GM23338 (cell line): Measurements from ENCODE around the gene DNAH17. TPM values are rescaled to one million over a fixed set of nuclear protein-coding genes. Genes with fewer than 3 reads are reported as not detected.
A peak's percentile ranks its signal among the peaks of the same experiment; 100 is the strongest.

Experiments
- ATAC-seq: fragments of 200-7000 bp; cut with Tn5 transposase; 3 replicates; pipeline ENCODE4 v1.9.1; 2020
- DNase-seq: peaks from one replicate; pipeline ENCODE4 v3.0.0-alpha.2; 2015; ENCODE audit warnings: low spot score
- H2AFZ ChIP-seq: fragments of 200-600 bp; sonication (generic); 2 replicates; pipeline ENCODE4 v1.8.0; 2016; ENCODE audit warnings: antibody characterized with exemption, mild to moderate bottlenecking, moderate library complexity
- H3F3A ChIP-seq: fragments of 200-600 bp; sonication (generic); replicated peaks from 2 replicates; pipeline ENCODE4 v1.8.0; 2017; ENCODE audit warnings: antibody characterized with exemption, mixed run types, low read depth
- H3K27ac ChIP-seq: fragments of 200-600 bp; sonication (generic); 2 replicates; pipeline ENCODE4 v1.6.1; 2016; ENCODE audit warnings: low read depth
- H3K27me3 ChIP-seq: fragments of 200-600 bp; sonication (generic); 2 replicates; pipeline ENCODE4 v1.8.0; 2016; ENCODE audit warnings: mild to moderate bottlenecking, mixed run types, moderate library complexity; ENCODE audit not compliant: insufficient read depth
- H3K36me3 ChIP-seq: fragments of 200-600 bp; sonication (generic); 2 replicates; pipeline ENCODE4 v1.8.0; 2016; ENCODE audit warnings: mild to moderate bottlenecking; ENCODE audit not compliant: insufficient read depth
- H3K4me1 ChIP-seq: fragments of 200-600 bp; sonication (generic); 2 replicates; pipeline ENCODE4 v1.8.0; 2016; ENCODE audit warnings: mild to moderate bottlenecking, moderate library complexity; ENCODE audit not compliant: insufficient read depth
- H3K4me2 ChIP-seq: fragments of 200-600 bp; sonication (generic); 2 replicates; pipeline ENCODE4 v1.7.1; 2017; ENCODE audit warnings: mixed run types
- H3K4me3 ChIP-seq: fragments of 200-600 bp; sonication (generic); 2 replicates; pipeline ENCODE4 v1.6.1; 2016; ENCODE audit warnings: mixed run types
- H3K79me2 ChIP-seq: fragments of 200-600 bp; sonication (generic); replicated peaks from 2 replicates; pipeline ENCODE4 v1.8.0; 2017; ENCODE audit warnings: mild to moderate bottlenecking; ENCODE audit not compliant: insufficient read depth
- H3K9me2 ChIP-seq: fragments of 200-600 bp; sonication (generic); 2 replicates; pipeline ENCODE4 v1.8.0; 2017; ENCODE audit not compliant: insufficient read depth
- H4K20me1 ChIP-seq: fragments of 200-600 bp; sonication (generic); replicated peaks from 2 replicates; pipeline ENCODE4 v1.8.0; 2017; ENCODE audit warnings: mild to moderate bottlenecking; ENCODE audit not compliant: insufficient read depth
- H3K27ac Mint-ChIP-seq: 2 replicates; pipeline ENCODE4 v1.8.0; 2020; ENCODE audit warnings: inconsistent platforms, mild to moderate bottlenecking, moderate library complexity, mixed read lengths
- H3K27me3 Mint-ChIP-seq: 3 replicates; pipeline ENCODE4 v1.8.0; 2022; ENCODE audit warnings: low read depth, mild to moderate bottlenecking, moderate library complexity, mixed read lengths, inconsistent platforms; ENCODE audit not compliant: insufficient read depth, poor library complexity
- H3K36me3 Mint-ChIP-seq: 3 replicates; pipeline ENCODE4 v1.8.0; 2021; ENCODE audit warnings: low read depth, mild to moderate bottlenecking, inconsistent platforms, moderate library complexity, mixed read lengths
- H3K4me1 Mint-ChIP-seq: 3 replicates; pipeline ENCODE4 v1.8.0; 2020; ENCODE audit warnings: mild to moderate bottlenecking, inconsistent platforms, mixed read lengths
- H3K4me3 Mint-ChIP-seq: 3 replicates; pipeline ENCODE4 v1.8.0; 2021; ENCODE audit warnings: moderate library complexity, mild to moderate bottlenecking, inconsistent platforms, mixed read lengths
- H3K9me3 Mint-ChIP-seq: 3 replicates; pipeline ENCODE4 v1.8.0; 2020; ENCODE audit warnings: moderate library complexity, mild to moderate bottlenecking, inconsistent platforms, mixed read lengths
- CREB1 ChIP-seq: fragments of 250-450 bp; sonication (Bioruptor Pico); IDR thresholded peaks from 2 replicates; pipeline ENCODE4 v1.5.0; 2020; ENCODE audit warnings: low read depth, mild to moderate bottlenecking, moderate library complexity
- CTCF ChIP-seq, 2 experiments: fragments of 200-600 bp in 1 of 2; sonication (generic) in 1 of 2; conservative IDR thresholded peaks; 2 replicates each; pipeline versions ENCODE4 v1.5.1 to v1.6.1; 2016 to 2017; ENCODE audit warnings: antibody characterized with exemption in 2 of 2, low read depth in 2 of 2, mild to moderate bottlenecking in 2 of 2, moderate library complexity in 1 of 2
- EZH2 ChIP-seq: fragments of 200-600 bp; sonication (generic); IDR thresholded peaks from one replicate; pipeline ENCODE4 v1.8.0; 2017; ENCODE audit warnings: antibody characterized with exemption, mild to moderate bottlenecking, low read depth; ENCODE audit not compliant: unreplicated experiment
- EZH2phosphoT487 ChIP-seq: fragments of 200-600 bp; sonication (generic); IDR thresholded peaks from one replicate; pipeline ENCODE4 v1.8.1; 2018; ENCODE audit warnings: antibody characterized with exemption; ENCODE audit not compliant: unreplicated experiment
- JUNB ChIP-seq: IDR thresholded peaks from one replicate; pipeline ENCODE4 v1.6.1; 2016; ENCODE audit warnings: antibody characterized with exemption; ENCODE audit not compliant: unreplicated experiment
- NANOG ChIP-seq: IDR thresholded peaks from 2 replicates; pipeline ENCODE4 v1.6.1; 2016; ENCODE audit warnings: antibody characterized with exemption, borderline replicate concordance
- POLR2AphosphoS5 ChIP-seq: IDR thresholded peaks from 2 replicates; pipeline ENCODE4 v1.6.1; 2016; ENCODE audit warnings: antibody characterized with exemption, low read depth
- STAT1 ChIP-seq: IDR thresholded peaks from one replicate; pipeline ENCODE4 v1.6.1; 2016; ENCODE audit warnings: antibody characterized with exemption; ENCODE audit not compliant: unreplicated experiment
- ZNF331 ChIP-seq: fragments of 250-450 bp; sonication (Bioruptor Pico); IDR thresholded peaks from 2 replicates; pipeline ENCODE4 v1.5.0; 2020; ENCODE audit warnings: low read depth, mild to moderate bottlenecking, moderate library complexity
- polyA plus RNA-seq: library from polyadenylated mRNA; unstranded; fragments of >200 nt; fragmentation: Nextera tagmentation; extraction: Ambion mirVana; gene quantifications from 2 replicates; pipeline ENCODE4 v1.2.1, GENCODE V29; 2016
- total RNA-seq: library from RNA; depleted of rRNA; stranded (reverse); fragments of >200 nt; shearing (Covaris generic); gene quantifications from 2 replicates; pipeline ENCODE4 v1.2.3, GENCODE V29; 2014
- TF ChIP-seq, protein P1 (sequence below): IDR thresholded peaks from 2 replicates; pipeline ENCODE4 v1.6.1; 2016; ENCODE audit warnings: antibody characterized with exemption
- TF ChIP-seq, protein P2 (sequence below): IDR thresholded peaks from one replicate; pipeline ENCODE4 v1.6.1; 2018; ENCODE audit warnings: antibody characterized with exemption; ENCODE audit not compliant: unreplicated experiment

DNAH17 gene
- total and polyA plus RNA-seq, 2 experiments from 2014 or later, result 0.59 to 2.0 TPM

GRCh38 chr17:78596871-78597764, 19.9 kb upstream of the DNAH17 start:
- no peaks in the 10 kb centered on the region for H3K27me3 ChIP-seq
- H3K4me3 Mint-ChIP-seq, result no peak overlapping the region
- peaks cover 21% of the 10 kb centered on the region for H3K4me1 Mint-ChIP-seq
- H3K4me1 ChIP-seq, result peaks cover 12% of the 10 kb centered on the region
- H3K27ac ChIP-seq, result no peak overlapping the region
- H3K79me2 ChIP-seq, result no peaks in the 10 kb centered on the region
- TF ChIP-seq JUNB, result no peak
- TF ChIP-seq EZH2phosphoT487, result no peak
- TF ChIP-seq, protein P1, sequence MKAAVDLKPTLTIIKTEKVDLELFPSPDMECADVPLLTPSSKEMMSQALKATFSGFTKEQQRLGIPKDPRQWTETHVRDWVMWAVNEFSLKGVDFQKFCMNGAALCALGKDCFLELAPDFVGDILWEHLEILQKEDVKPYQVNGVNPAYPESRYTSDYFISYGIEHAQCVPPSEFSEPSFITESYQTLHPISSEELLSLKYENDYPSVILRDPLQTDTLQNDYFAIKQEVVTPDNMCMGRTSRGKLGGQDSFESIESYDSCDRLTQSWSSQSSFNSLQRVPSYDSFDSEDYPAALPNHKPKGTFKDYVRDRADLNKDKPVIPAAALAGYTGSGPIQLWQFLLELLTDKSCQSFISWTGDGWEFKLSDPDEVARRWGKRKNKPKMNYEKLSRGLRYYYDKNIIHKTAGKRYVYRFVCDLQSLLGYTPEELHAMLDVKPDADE, result no peak
- no peak for TF ChIP-seq EZH2
- no peak for TF ChIP-seq ZNF331 (CRISPR knock-in tag)
- no peak for TF ChIP-seq CREB1 (CRISPR knock-in tag)
- no peak for TF ChIP-seq CTCF (conservative IDR thresholded peaks at IDR 0.05; ENCODE audit: low read depth in 2 of 2)
- TF ChIP-seq, protein P2, sequence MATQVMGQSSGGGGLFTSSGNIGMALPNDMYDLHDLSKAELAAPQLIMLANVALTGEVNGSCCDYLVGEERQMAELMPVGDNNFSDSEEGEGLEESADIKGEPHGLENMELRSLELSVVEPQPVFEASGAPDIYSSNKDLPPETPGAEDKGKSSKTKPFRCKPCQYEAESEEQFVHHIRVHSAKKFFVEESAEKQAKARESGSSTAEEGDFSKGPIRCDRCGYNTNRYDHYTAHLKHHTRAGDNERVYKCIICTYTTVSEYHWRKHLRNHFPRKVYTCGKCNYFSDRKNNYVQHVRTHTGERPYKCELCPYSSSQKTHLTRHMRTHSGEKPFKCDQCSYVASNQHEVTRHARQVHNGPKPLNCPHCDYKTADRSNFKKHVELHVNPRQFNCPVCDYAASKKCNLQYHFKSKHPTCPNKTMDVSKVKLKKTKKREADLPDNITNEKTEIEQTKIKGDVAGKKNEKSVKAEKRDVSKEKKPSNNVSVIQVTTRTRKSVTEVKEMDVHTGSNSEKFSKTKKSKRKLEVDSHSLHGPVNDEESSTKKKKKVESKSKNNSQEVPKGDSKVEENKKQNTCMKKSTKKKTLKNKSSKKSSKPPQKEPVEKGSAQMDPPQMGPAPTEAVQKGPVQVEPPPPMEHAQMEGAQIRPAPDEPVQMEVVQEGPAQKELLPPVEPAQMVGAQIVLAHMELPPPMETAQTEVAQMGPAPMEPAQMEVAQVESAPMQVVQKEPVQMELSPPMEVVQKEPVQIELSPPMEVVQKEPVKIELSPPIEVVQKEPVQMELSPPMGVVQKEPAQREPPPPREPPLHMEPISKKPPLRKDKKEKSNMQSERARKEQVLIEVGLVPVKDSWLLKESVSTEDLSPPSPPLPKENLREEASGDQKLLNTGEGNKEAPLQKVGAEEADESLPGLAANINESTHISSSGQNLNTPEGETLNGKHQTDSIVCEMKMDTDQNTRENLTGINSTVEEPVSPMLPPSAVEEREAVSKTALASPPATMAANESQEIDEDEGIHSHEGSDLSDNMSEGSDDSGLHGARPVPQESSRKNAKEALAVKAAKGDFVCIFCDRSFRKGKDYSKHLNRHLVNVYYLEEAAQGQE, result no peak
- TF ChIP-seq POLR2AphosphoS5, result no peak
- no peak for TF ChIP-seq NANOG
- no peak for TF ChIP-seq STAT1
- peaks cover 3% of the 10 kb centered on the region for H3K27me3 Mint-ChIP-seq
- peak overlapping the region; percentile 45; the same call in 1 of the 2 replicates for H3K4me2 ChIP-seq
- H4K20me1 ChIP-seq, result no peaks in the 10 kb centered on the region
- H3K4me3 ChIP-seq, result no peak overlapping the region
- H3K9me3 Mint-ChIP-seq, result no peaks in the 10 kb centered on the region
- ATAC-seq (peak; percentile 71), DNase-seq (no peak)
- H3F3A ChIP-seq, result no peaks in the 10 kb centered on the region
- H3K27ac Mint-ChIP-seq, result no peak overlapping the region
- no peaks in the 10 kb centered on the region for H3K36me3 ChIP-seq
- no peaks in the 10 kb centered on the region for H3K36me3 Mint-ChIP-seq
- peak overlapping the region; percentile 91 for H2AFZ ChIP-seq
- H3K9me2 ChIP-seq, result no peaks in the 10 kb centered on the region
